K562 (cell line): ENCODE results near the gene ITPK1. TPM values are rescaled to one million over a fixed set of nuclear protein-coding genes. Genes with fewer than 3 reads are reported as not detected.

ENCODE experiments used
- ATAC-seq: fragments of 200-7000 bp; cut with Tn5 transposase; 3 replicates; pipeline ENCODE4 v1.9.1; 2020; ENCODE audit warnings: moderate library complexity
- BruUV-seq: library from RNA; stranded (reverse); fragments of 400-500 nt; replicated peaks from 2 replicates; lab custom pipeline; 2021; lab: Mats Ljungman, UMichigan
- CTCF ChIA-PET: fragments of 300-600 bp; formaldehyde crosslinking; extraction: SDS; loops from one replicate; lab custom pipeline; 2021; ENCODE audit warnings: low intra/inter-chr PET ratio; lab: Yijun Ruan, JAX
- POLR2A ChIA-PET: fragments of 300-600, 350-650 bp; sonication (Branson Sonifier 250); formaldehyde crosslinking; extraction: SDS; loops from one replicate; lab custom pipeline; 2021; ENCODE audit warnings: antibody characterized with exemption, inconsistent platforms; lab: Yijun Ruan, JAX
- DNase-seq, 4 experiments: peaks; one replicate each; pipeline versions ENCODE4 v3.0.0 to v3.0.0-alpha.2; 2011 to 2018; ENCODE audit warnings: low spot score in 3 of 4, mixed read lengths in 3 of 4; ENCODE audit errors: extremely low read depth in 1 of 4
- FAIRE-seq: peaks from 2 replicates; lab custom pipeline; 2011; peaks lifted over from hg19 to GRCh38; lab: Jason Lieb, UNC
- H2AFZ ChIP-seq: 2 replicates; pipeline ENCODE4 v1.6.0; 2011; ENCODE audit warnings: low read depth, low read length, control low read depth, inconsistent platforms
- H3K27ac ChIP-seq: fragments of 200-600 bp; 3 replicates; pipeline ENCODE4 v1.8.0; 2011; ENCODE audit warnings: low read depth, mild to moderate bottlenecking, control low read depth, inconsistent platforms, low read length, moderate library complexity, mixed read lengths; ENCODE audit errors: extremely low read depth
- H3K27me3 ChIP-seq, 2 experiments: fragments of 300-600 bp in 1 of 2; 2 replicates in 1 of 2; 3 replicates in 1 of 2; pipeline versions ENCODE4 v1.6.0 to v1.8.0; 2011; ENCODE audit warnings: inconsistent platforms in 2 of 2, low read length in 2 of 2, mild to moderate bottlenecking in 1 of 2, mixed read lengths in 1 of 2, moderate library complexity in 1 of 2; ENCODE audit not compliant: control insufficient read depth in 2 of 2, insufficient read depth in 2 of 2
- H3K36me3 ChIP-seq: fragments of 300-600 bp; 3 replicates; pipeline ENCODE4 v1.8.0; 2011; ENCODE audit warnings: mild to moderate bottlenecking, low read length, inconsistent platforms; ENCODE audit not compliant: control insufficient read depth, insufficient read depth
- H3K4me1 ChIP-seq, 2 experiments: fragments of 200-600 bp in 1 of 2; replicated peaks in 1 of 2; 2 replicates in 1 of 2; 3 replicates in 1 of 2; pipeline versions ENCODE4 v1.5.1 to v1.8.0; 2011; ENCODE audit warnings: inconsistent platforms in 2 of 2, low read length in 2 of 2, mild to moderate bottlenecking in 1 of 2, mixed read lengths in 1 of 2, moderate library complexity in 1 of 2; ENCODE audit not compliant: control insufficient read depth in 2 of 2, insufficient read depth in 2 of 2
- H3K4me2 ChIP-seq: 2 replicates; pipeline ENCODE4 v1.6.1; 2011; ENCODE audit warnings: low read length, control low read depth, inconsistent platforms, mixed read lengths; ENCODE audit not compliant: insufficient read depth
- H3K4me3 ChIP-seq: fragments of 200-600 bp; sonication (generic), shearing (Covaris generic); 2 replicates; pipeline ENCODE4 v1.5.1; 2016; ENCODE audit warnings: control low read depth, inconsistent platforms
- H3K79me2 ChIP-seq: fragments of 200-600 bp; 3 replicates; pipeline ENCODE4 v1.8.0; 2011; ENCODE audit warnings: low read length, inconsistent platforms; ENCODE audit not compliant: control insufficient read depth, insufficient read depth
- H3K9ac ChIP-seq, 2 experiments: 2 replicates each; pipeline versions ENCODE4 v1.6.0 to v1.6.1; 2011; ENCODE audit warnings: low read depth in 2 of 2, low read length in 2 of 2, control low read depth in 1 of 2, inconsistent platforms in 1 of 2, mild to moderate bottlenecking in 1 of 2, mixed read lengths in 1 of 2; ENCODE audit not compliant: insufficient read depth in 1 of 2
- H3K9me1 ChIP-seq: one replicate; pipeline ENCODE4 v1.6.0; 2011; ENCODE audit warnings: inconsistent platforms, mild to moderate bottlenecking, low read length, moderate library complexity; ENCODE audit not compliant: control insufficient read depth, insufficient read depth
- H3K9me3 ChIP-seq: replicated peaks from 2 replicates; pipeline ENCODE4 v1.5.1; 2011; ENCODE audit warnings: low read depth, low read length, inconsistent platforms; ENCODE audit not compliant: control insufficient read depth, insufficient read depth
- H4K20me1 ChIP-seq: replicated peaks from 2 replicates; pipeline ENCODE4 v1.6.1; 2011; ENCODE audit warnings: low read length, inconsistent platforms, mixed read lengths; ENCODE audit not compliant: control insufficient read depth, insufficient read depth
- ELF4 ChIP-seq: fragments of 450-650 bp; formaldehyde crosslinking; IDR thresholded peaks from 2 replicates; pipeline ENCODE4 v1.4.0; 2022; ENCODE audit warnings: missing genetic modification characterization
- GTF3C2 ChIP-seq: IDR thresholded peaks from 3 replicates; pipeline ENCODE4 v1.6.1; 2011; ENCODE audit warnings: borderline replicate concordance, mild to moderate bottlenecking, moderate library complexity; ENCODE audit not compliant: insufficient read length; ENCODE audit errors: extremely low read depth
- HDAC3 ChIP-seq: fragments of 450-650 bp; IDR thresholded peaks from 2 replicates; pipeline ENCODE4 v1.6.1; 2018; ENCODE audit warnings: borderline replicate concordance, mild to moderate bottlenecking, moderate library complexity; ENCODE audit not compliant: partially characterized antibody
- HNRNPLL ChIP-seq: fragments of 200-400 bp; formaldehyde crosslinking; IDR thresholded peaks from 2 replicates; pipeline ENCODE4 v1.6.1; 2017; ENCODE audit warnings: low read length, low read depth, mild to moderate bottlenecking; ENCODE audit not compliant: poor library complexity, severe bottlenecking
- KLF16 ChIP-seq: IDR thresholded peaks from 2 replicates; pipeline ENCODE4 v1.6.1; 2016; ENCODE audit warnings: antibody characterized with exemption
- MXI1 ChIP-seq: IDR thresholded peaks from 2 replicates; pipeline ENCODE4 v1.6.1; 2011; ENCODE audit warnings: low read depth, mild to moderate bottlenecking, improper control_type of control experiment, low read length
- SNIP1 ChIP-seq: fragments of 450-650 bp; IDR thresholded peaks from 2 replicates; pipeline ENCODE4 v1.7.1; 2017; ENCODE audit warnings: low read depth, mild to moderate bottlenecking
- SOX6 ChIP-seq: fragments of 450-650 bp; IDR thresholded peaks from 2 replicates; pipeline ENCODE4 v1.6.1; 2014; ENCODE audit warnings: mild to moderate bottlenecking
- TARDBP ChIP-seq: fragments of 450-650 bp; IDR thresholded peaks from 2 replicates; pipeline ENCODE4 v1.6.1; 2016
- ZBTB1 ChIP-seq: sonication (generic); formaldehyde crosslinking; IDR thresholded peaks from 2 replicates; pipeline ENCODE4 v1.8.1; 2023; ENCODE audit warnings: missing genetic modification reagents, low read depth, mild to moderate bottlenecking, borderline replicate concordance
- ZNF699 ChIP-seq: fragments of 250-450 bp; sonication (Bioruptor Pico); IDR thresholded peaks from 2 replicates; pipeline ENCODE4 v1.8.0; 2021; ENCODE audit warnings: mild to moderate bottlenecking, moderate library complexity; ENCODE audit not compliant: insufficient replicate concordance
- WGBS: fragments of 100-300 bp; shearing (Covaris generic); methylation state at CpG from one replicate; pipeline ENCODE4 v1.1.6; 2016; ENCODE audit warnings: low coverage, mixed read lengths; ENCODE audit not compliant: insufficient coverage; ENCODE audit errors: missing lambda C conversion rate; 5-methylcytosine and 5-hydroxymethylcytosine counted together
- in situ Hi-C: fragments of 300-500 bp; cut with MboI; formaldehyde crosslinking; loops from 4 replicates; pipeline ENCODE4 v1.15.0; 2018; ENCODE audit warnings: inconsistent platforms, mixed read lengths
- intact Hi-C: fragments of 100-400 bp; cut with micrococcal nuclease; formaldehyde crosslinking; loops from 2 replicates; pipeline ENCODE4 v1.14.2; 2022
- polyA plus RNA-seq, 8 experiments: library from polyadenylated mRNA; depleted of rRNA in 4 of 8; stranded (reverse) in 5 of 8; unstranded in 3 of 8; fragments of >200 nt; fragmentation: Nextera tagmentation in 2 of 8; fragmentation: Illumina TruSeq in 1 of 8; extraction: Ambion mirVana in 2 of 8; extraction: Trizol in 1 of 8; gene quantifications; 2 replicates each; pipeline versions ENCODE4 v1.2.1 to v1.2.3, GENCODE V29; 2011 to 2014; ENCODE audit warnings: inconsistent platforms in 1 of 8, missing spikeins in 1 of 8
- total RNA-seq, 7 experiments: library from RNA; depleted of rRNA in 6 of 7; stranded (reverse); fragments of >200 nt in 6 of 7; fragmentation: Illumina TruSeq in 2 of 7; extraction: Trizol in 2 of 7; gene quantifications; 2 replicates each; pipeline versions ENCODE4 v1.2.1 to v1.2.3, GENCODE V29; 2011 to 2021; ENCODE audit warnings: low replicate concordance in 1 of 7
- TF ChIP-seq, protein P1 (sequence below): sonication (generic); formaldehyde crosslinking; IDR thresholded peaks from 2 replicates; pipeline ENCODE4 v1.5.0; 2020; ENCODE audit warnings: missing genetic modification reagents

Gene ITPK1
- total and polyA plus RNA-seq, 9 of the 15 experiments (the other 6 are each of a cell fraction or from before 2014, with no cell fraction given): 1.2 to 39.2 (median 23.0) TPM

DNA sequence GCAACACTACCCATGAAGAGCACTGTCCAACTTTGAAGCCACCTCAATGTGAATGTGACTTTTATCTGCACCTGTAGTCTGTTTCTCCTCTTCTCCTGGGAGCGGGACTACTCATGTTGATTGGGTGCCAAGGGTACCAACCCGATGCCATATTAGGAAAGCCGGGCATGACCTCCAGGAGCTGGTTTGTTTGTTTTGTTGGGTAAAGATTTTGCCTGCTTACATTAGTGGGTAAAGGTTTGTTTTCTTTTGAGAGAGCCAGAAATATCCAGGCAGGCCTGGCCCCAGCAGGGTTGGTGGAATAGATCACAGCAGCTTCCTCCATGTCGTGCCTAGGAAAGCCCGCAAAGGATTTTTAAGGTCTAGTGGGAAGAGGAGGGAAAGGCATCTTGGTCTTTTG lies 19.7 kb upstream of the ITPK1 start:
- intact Hi-C loops (no loop called here), in situ Hi-C loops (no loop called here)
- 44% methylated on average over 5 of the region's 5 CpGs for WGBS
- Histone ChIP-seq H3K9me1 (no peaks in the 10 kb centered on the region), H2AFZ (no peak overlapping the region), H3K27ac (no peak overlapping the region), H3K27me3 (no peaks in the 10 kb centered on the region; a peak in 1 of 5 replicates), H3K9me3 (no peaks in the 10 kb centered on the region), H3K9ac (no peak overlapping the region), H3K4me1 (peaks cover 3 to 7% of the 10 kb centered on the region in 2 experiments; a peak in 3 of 5 replicates), H4K20me1 (no peaks in the 10 kb centered on the region), H3K4me3 (no peak overlapping the region), H3K36me3 (no peaks in the 10 kb centered on the region), H3K79me2 (no peaks in the 10 kb centered on the region), H3K4me2 (no peak overlapping the region)
- FAIRE-seq (no peak), DNase-seq (no peak), ATAC-seq (no peak)
- CTCF ChIA-PET: no interaction called here
- TF ChIP-seq SNIP1: no peak
- no peak for TF ChIP-seq HDAC3
- no peak for TF ChIP-seq ZNF699 (CRISPR knock-in tag)
- no peak for TF ChIP-seq MXI1
- no TSS peak for BruUV-seq
- POLR2A ChIA-PET: no interaction called here

DNA sequence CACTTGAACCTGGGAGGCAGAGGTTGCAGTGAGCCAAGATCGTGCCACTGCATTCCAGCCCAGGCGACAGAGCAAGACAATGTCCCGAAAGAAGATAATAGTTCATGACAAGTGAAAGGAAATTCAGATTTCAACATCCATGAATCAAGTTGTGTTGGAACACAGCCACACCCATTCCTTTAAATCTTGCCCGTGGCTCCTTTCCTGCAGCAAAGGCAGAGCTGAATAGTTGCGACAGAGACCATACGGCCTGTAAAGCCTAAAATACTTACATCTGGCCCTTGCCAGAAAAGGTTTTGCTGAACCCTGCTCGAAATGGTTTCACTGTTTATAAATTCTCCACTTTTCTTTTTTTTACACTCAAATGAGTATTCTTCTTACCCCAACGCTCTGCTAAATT lies 17.7 kb upstream of the ITPK1 start:
- WGBS: 47% methylated on average over 8 of the region's 8 CpGs
- no peak overlapping the region for H3K27ac ChIP-seq
- H3K4me3 ChIP-seq: no peak overlapping the region
- intact Hi-C loops: no loop called here
- in situ Hi-C loops: no loop called here
- H3K36me3 ChIP-seq: no peaks in the 10 kb centered on the region
- no peaks in the 10 kb centered on the region for H3K9me1 ChIP-seq
- no peaks in the 10 kb centered on the region for H3K9me3 ChIP-seq
- POLR2A ChIA-PET: interaction anchor here (0.9 to 1.2 kb wide), 2 partner anchors 20 to 46 kb away, joined by 3 read pairs; no protein-coding TSS in a partner anchor
- H3K27me3 ChIP-seq: peaks cover 0 to 10% of the 10 kb centered on the region in 2 experiments; a peak in 4 of 5 replicates
- H3K79me2 ChIP-seq: no peaks in the 10 kb centered on the region
- no peak overlapping the region for H2AFZ ChIP-seq
- DNase-seq (no peak), FAIRE-seq (no peak), ATAC-seq (no peak)
- H3K9ac ChIP-seq: no peak overlapping the region
- CTCF ChIA-PET: no interaction called here
- no peaks in the 10 kb centered on the region for H4K20me1 ChIP-seq
- peaks cover 3 to 7% of the 10 kb centered on the region in 2 experiments; a peak in 3 of 5 replicates for H3K4me1 ChIP-seq
- H3K4me2 ChIP-seq: no peak overlapping the region
- BruUV-seq: no TSS peak
- TF ChIP-seq ELF4 (CRISPR knock-in tag): no peak
- TF ChIP-seq ZBTB1 (CRISPR knock-in tag): no peak
- no peak for TF ChIP-seq HNRNPLL
- TF ChIP-seq, protein P1, sequence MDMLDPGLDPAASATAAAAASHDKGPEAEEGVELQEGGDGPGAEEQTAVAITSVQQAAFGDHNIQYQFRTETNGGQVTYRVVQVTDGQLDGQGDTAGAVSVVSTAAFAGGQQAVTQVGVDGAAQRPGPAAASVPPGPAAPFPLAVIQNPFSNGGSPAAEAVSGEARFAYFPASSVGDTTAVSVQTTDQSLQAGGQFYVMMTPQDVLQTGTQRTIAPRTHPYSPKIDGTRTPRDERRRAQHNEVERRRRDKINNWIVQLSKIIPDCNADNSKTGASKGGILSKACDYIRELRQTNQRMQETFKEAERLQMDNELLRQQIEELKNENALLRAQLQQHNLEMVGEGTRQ: no peak
- no peak for TF ChIP-seq GTF3C2
- TF ChIP-seq KLF16: no peak
- no peak for TF ChIP-seq TARDBP
- TF ChIP-seq SOX6: no peak
